PC-9 (cell line): ENCODE data around the gene ZNF613. TPM values are rescaled to one million over a fixed set of nuclear protein-coding genes. Genes with fewer than 3 reads are reported as not detected.
"Not testable (repeated sequence)": the region's sequence is repeated elsewhere in the genome, so short reads cannot be mapped to it uniquely, and the experiment has no call there.

Experiments
- BruUV-seq: library from RNA; stranded (reverse); fragments of 400-500 nt; replicated peaks from 2 replicates; lab custom pipeline; 2021; lab: Mats Ljungman, UMichigan
- CTCF ChIA-PET: fragments of 300-600 bp; sonication (Branson Sonifier 250); formaldehyde crosslinking; loops from one replicate; lab custom pipeline; 2022; ENCODE audit warnings: antibody characterized with exemption; lab: Charles Lee
- POLR2A ChIA-PET: fragments of 300-600 bp; sonication (Branson Sonifier 250); formaldehyde crosslinking; loops from one replicate; lab custom pipeline; 2022; ENCODE audit warnings: antibody characterized with exemption; ENCODE audit not compliant: unreplicated experiment; lab: Charles Lee
- DNase-seq, 2 experiments: peaks; one replicate each; pipeline versions ENCODE4 v3.0.0 to v3.0.0-alpha.2; 2015 to 2022; ENCODE audit warnings: mixed read lengths in 1 of 2
- H2AFZ ChIP-seq: fragments of 200-600 bp; sonication (generic); 2 replicates; pipeline ENCODE4 v1.8.1; 2017; ENCODE audit warnings: antibody characterized with exemption
- H3F3A ChIP-seq: fragments of 200-600 bp; sonication (generic); 2 replicates; pipeline ENCODE4 v1.8.1; 2017; ENCODE audit warnings: antibody characterized with exemption, mild to moderate bottlenecking, low read depth; ENCODE audit not compliant: insufficient read depth
- H3K27ac ChIP-seq: fragments of 200-600 bp; sonication (generic); 2 replicates; pipeline ENCODE4 v1.6.1; 2016; ENCODE audit warnings: mixed run types
- H3K27me3 ChIP-seq: fragments of 200-600 bp; sonication (generic); 2 replicates; pipeline ENCODE4 v1.6.1; 2016; ENCODE audit warnings: low read depth, mixed run types; ENCODE audit not compliant: insufficient read depth
- H3K36me3 ChIP-seq: fragments of 200-600 bp; sonication (generic); 2 replicates; pipeline ENCODE4 v1.6.1; 2016; ENCODE audit warnings: low read depth, mixed run types
- H3K4me1 ChIP-seq: fragments of 200-600 bp; sonication (generic); replicated peaks from 2 replicates; pipeline ENCODE4 v1.6.1; 2016; ENCODE audit warnings: mixed run types; ENCODE audit not compliant: insufficient read depth
- H3K4me2 ChIP-seq: fragments of 200-600 bp; sonication (generic); 2 replicates; pipeline ENCODE4 v1.6.1; 2017; ENCODE audit warnings: mixed run types
- H3K4me3 ChIP-seq: fragments of 200-600 bp; sonication (generic); 2 replicates; pipeline ENCODE4 v1.6.1; 2016; ENCODE audit warnings: mixed run types
- H3K79me2 ChIP-seq: fragments of 200-600 bp; sonication (generic); 2 replicates; pipeline ENCODE4 v1.6.1; 2017; ENCODE audit warnings: low read depth, mixed run types
- H3K9me2 ChIP-seq: fragments of 200-600 bp; sonication (generic); 2 replicates; pipeline ENCODE4 v1.8.1; 2017; ENCODE audit warnings: mild to moderate bottlenecking; ENCODE audit not compliant: insufficient read depth
- H3K9me3 ChIP-seq: fragments of 200-600 bp; sonication (generic); 2 replicates; pipeline ENCODE4 v1.8.1; 2016; ENCODE audit warnings: low read depth; ENCODE audit not compliant: insufficient read depth
- H4K20me1 ChIP-seq: fragments of 200-600 bp; sonication (generic); 2 replicates; pipeline ENCODE4 v1.8.1; 2017; ENCODE audit not compliant: insufficient read depth
- EZH2 ChIP-seq: fragments of 200-600 bp; sonication (generic); IDR thresholded peaks from 2 replicates; pipeline ENCODE4 v1.8.0; 2017; ENCODE audit warnings: antibody characterized with exemption, low read depth
- intact Hi-C: fragments of 100-400 bp; cut with micrococcal nuclease; formaldehyde crosslinking; loops from one replicate; pipeline ENCODE4 v1.10.0; 2022; ENCODE audit not compliant: unreplicated experiment
- total RNA-seq: library from RNA; stranded (reverse); gene quantifications from 2 replicates; pipeline ENCODE4 v1.2.3, GENCODE V29; 2021
- TF ChIP-seq, protein P1 (sequence below): fragments of 200-600 bp; sonication (generic); conservative IDR thresholded peaks from 2 replicates; pipeline ENCODE4 v1.6.1; 2017; ENCODE audit warnings: mixed run types, antibody characterized with exemption, mild to moderate bottlenecking, moderate library complexity

The ZNF613 gene
- total RNA-seq, 1 experiment from 2014 or later, result 4.8 TPM

- intact Hi-C loops, result no loop called here
- Histone ChIP-seq H4K20me1 (no peaks in the 10 kb centered on the region), H3K4me2 (no peak overlapping the region), H3K9me2 (no peaks in the 10 kb centered on the region), H3K27me3 (no peaks in the 10 kb centered on the region), H3K4me1 (no peaks in the 10 kb centered on the region), H3F3A (no peaks in the 10 kb centered on the region; the same call in 1 of the 2 replicates), H3K9me3 (peaks cover 59% of the 10 kb centered on the region), H3K4me3 (no peak overlapping the region), H3K79me2 (no peaks in the 10 kb centered on the region), H3K27ac (no peak overlapping the region), H2AFZ (no peak overlapping the region), H3K36me3 (peaks cover 55% of the 10 kb centered on the region)
- ChIA-PET POLR2A (no interaction called here), CTCF (no interaction called here)
- no TSS peak for BruUV-seq
- no peak for TF ChIP-seq EZH2
- TF ChIP-seq, protein P1, sequence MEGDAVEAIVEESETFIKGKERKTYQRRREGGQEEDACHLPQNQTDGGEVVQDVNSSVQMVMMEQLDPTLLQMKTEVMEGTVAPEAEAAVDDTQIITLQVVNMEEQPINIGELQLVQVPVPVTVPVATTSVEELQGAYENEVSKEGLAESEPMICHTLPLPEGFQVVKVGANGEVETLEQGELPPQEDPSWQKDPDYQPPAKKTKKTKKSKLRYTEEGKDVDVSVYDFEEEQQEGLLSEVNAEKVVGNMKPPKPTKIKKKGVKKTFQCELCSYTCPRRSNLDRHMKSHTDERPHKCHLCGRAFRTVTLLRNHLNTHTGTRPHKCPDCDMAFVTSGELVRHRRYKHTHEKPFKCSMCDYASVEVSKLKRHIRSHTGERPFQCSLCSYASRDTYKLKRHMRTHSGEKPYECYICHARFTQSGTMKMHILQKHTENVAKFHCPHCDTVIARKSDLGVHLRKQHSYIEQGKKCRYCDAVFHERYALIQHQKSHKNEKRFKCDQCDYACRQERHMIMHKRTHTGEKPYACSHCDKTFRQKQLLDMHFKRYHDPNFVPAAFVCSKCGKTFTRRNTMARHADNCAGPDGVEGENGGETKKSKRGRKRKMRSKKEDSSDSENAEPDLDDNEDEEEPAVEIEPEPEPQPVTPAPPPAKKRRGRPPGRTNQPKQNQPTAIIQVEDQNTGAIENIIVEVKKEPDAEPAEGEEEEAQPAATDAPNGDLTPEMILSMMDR, result no peak
- no peak for DNase-seq
Observed at GRCh38 chr19:51965583-51965982, 38.3 kb downstream of the ZNF613 start.

DNA sequence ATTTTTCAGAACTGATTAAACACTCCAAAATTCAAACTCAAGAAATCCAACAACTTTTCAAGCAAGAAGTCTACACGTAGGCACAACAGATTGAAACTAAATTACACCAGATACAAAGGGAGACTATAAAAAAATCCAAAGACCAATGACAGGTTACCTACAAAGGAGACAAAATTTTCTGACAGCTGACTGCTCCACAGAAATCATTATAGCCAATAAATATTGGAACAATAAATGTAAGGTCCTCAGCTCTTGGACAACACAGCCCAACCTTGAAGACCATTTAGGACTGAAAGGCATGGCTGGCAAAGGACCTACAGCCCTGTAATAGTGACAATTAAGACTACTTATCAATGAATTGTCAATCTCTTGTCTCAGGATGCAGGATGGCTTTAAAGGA, 43.4 kb downstream of the ZNF613 start:
- Histone ChIP-seq H3K9me3 (peaks cover 65% of the 10 kb centered on the region), H3K4me3 (no peak overlapping the region; the same call in 1 of the 2 replicates), H3K79me2 (no peaks in the 10 kb centered on the region), H3K27me3 (no peaks in the 10 kb centered on the region), H3K4me2 (no peak overlapping the region), H3K27ac (no peak overlapping the region), H4K20me1 (no peaks in the 10 kb centered on the region), H2AFZ (no peak overlapping the region), H3K4me1 (no peaks in the 10 kb centered on the region), H3K9me2 (no peaks in the 10 kb centered on the region), H3F3A (no peaks in the 10 kb centered on the region; the same call in 1 of the 2 replicates), H3K36me3 (peaks cover 81% of the 10 kb centered on the region)
- POLR2A ChIA-PET, result no interaction called here
- no peak for TF ChIP-seq EZH2
- TF ChIP-seq, protein P1, result no peak
- CTCF ChIA-PET, result no interaction called here
- intact Hi-C loops, result no loop called here
- no peak for DNase-seq
- no TSS peak for BruUV-seq

DNA sequence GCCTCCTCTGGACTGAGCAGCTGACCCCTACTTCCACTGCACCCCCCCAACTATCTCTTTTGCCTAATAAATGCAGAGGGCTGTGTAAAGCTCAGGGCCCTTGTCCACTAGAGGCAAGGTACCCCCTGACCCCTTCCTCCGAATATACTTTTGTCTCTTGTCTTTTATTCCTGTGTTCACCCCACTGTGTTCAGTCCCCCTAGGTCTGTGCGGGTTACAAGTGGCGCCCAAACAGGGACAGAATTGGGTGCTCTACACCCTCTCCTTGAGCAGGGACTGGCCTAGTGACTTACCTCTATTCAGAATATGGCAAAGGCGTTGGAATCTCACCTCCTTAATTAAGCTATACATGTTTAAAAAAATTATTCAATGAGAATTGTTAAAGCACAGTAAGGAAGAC, 44.4 kb downstream of the ZNF613 start:
- Histone ChIP-seq H4K20me1 (no peaks in the 10 kb centered on the region), H3K4me2 (no peak overlapping the region), H3K9me2 (no peaks in the 10 kb centered on the region), H3K36me3 (peaks cover 72% of the 10 kb centered on the region), H3K79me2 (no peaks in the 10 kb centered on the region), H3F3A (no peaks in the 10 kb centered on the region; the same call in 1 of the 2 replicates), H3K9me3 (peaks cover 61% of the 10 kb centered on the region), H3K27ac (no peak overlapping the region), H2AFZ (no peak overlapping the region), H3K4me3 (no peak overlapping the region), H3K4me1 (no peaks in the 10 kb centered on the region), H3K27me3 (no peaks in the 10 kb centered on the region)
- POLR2A ChIA-PET, result no interaction called here
- peak in 1 of 2 experiments; percentile 7 for DNase-seq
- intact Hi-C loops, result no loop called here
- TF ChIP-seq EZH2, result no peak
- TF ChIP-seq, protein P1, result no peak
- no TSS peak for BruUV-seq
- CTCF ChIA-PET, result no interaction called here

- intact Hi-C loops, H3K4me3 ChIP-seq, H3K27me3 ChIP-seq, BruUV-seq, DNase-seq, CTCF ChIA-PET, H3K9me2 ChIP-seq, H4K20me1 ChIP-seq, H3K4me1 ChIP-seq, H3F3A ChIP-seq, H3K4me2 ChIP-seq, H2AFZ ChIP-seq, H3K27ac ChIP-seq, POLR2A ChIA-PET: not testable (repeated sequence)
- H3K79me2 ChIP-seq, result peaks cover 14% of the 10 kb centered on the region
- peaks cover 59% of the 10 kb centered on the region for H3K36me3 ChIP-seq
- peaks cover 66% of the 10 kb centered on the region for H3K9me3 ChIP-seq
Observed at GRCh38 chr19:51975787-51976186, 48.5 kb downstream of the ZNF613 start.
